A673 (cell line): ENCODE measurements around the gene PRKCSH. TPM values are rescaled to one million over a fixed set of nuclear protein-coding genes. Genes with fewer than 3 reads are reported as not detected.

Experiments
- BruUV-seq: library from RNA; stranded (reverse); fragments of 400-500 nt; replicated peaks from 2 replicates; lab custom pipeline; 2021; lab: Mats Ljungman, UMichigan
- CTCF ChIA-PET: fragments of 300-600 bp; sonication (Branson Sonifier 250); formaldehyde crosslinking; loops from one replicate; lab custom pipeline; 2022; ENCODE audit warnings: antibody characterized with exemption; lab: Charles Lee
- POLR2A ChIA-PET: fragments of 300-600 bp; sonication (Branson Sonifier 250); formaldehyde crosslinking; loops from one replicate; lab custom pipeline; 2022; ENCODE audit warnings: antibody characterized with exemption; ENCODE audit not compliant: low non-redundant PET; lab: Charles Lee
- DNase-seq: peaks from one replicate; pipeline ENCODE4 v3.0.0-alpha.2; 2015; ENCODE audit warnings: low spot score
- H3K27ac ChIP-seq: fragments of 200-600 bp; sonication (generic); 2 replicates; pipeline ENCODE4 v1.5.1; 2016; ENCODE audit warnings: mixed run types, low read depth, mild to moderate bottlenecking, mixed read lengths, antibody characterized with exemption, low read length; ENCODE audit not compliant: poor library complexity, severe bottlenecking
- H3K27me3 ChIP-seq: fragments of 200-600 bp; sonication (generic); replicated peaks from 2 replicates; pipeline ENCODE4 v1.6.1; 2017; ENCODE audit warnings: mixed run types, low read depth, mild to moderate bottlenecking, mixed read lengths, antibody characterized with exemption, low read length; ENCODE audit not compliant: insufficient read depth, poor library complexity
- H3K36me3 ChIP-seq: fragments of 200-600 bp; sonication (generic); 2 replicates; pipeline ENCODE4 v1.6.1; 2016; ENCODE audit warnings: mixed run types, mild to moderate bottlenecking, mixed read lengths, antibody characterized with exemption, low read length; ENCODE audit not compliant: insufficient read depth, poor library complexity, severe bottlenecking
- H3K4me1 ChIP-seq: fragments of 200-600 bp; sonication (generic); 2 replicates; pipeline ENCODE4 v1.6.1; 2017; ENCODE audit warnings: mixed run types, mild to moderate bottlenecking, mixed read lengths, antibody characterized with exemption, low read length; ENCODE audit not compliant: insufficient read depth, poor library complexity, severe bottlenecking
- H3K4me3 ChIP-seq: fragments of 200-600 bp; sonication (generic); 2 replicates; pipeline ENCODE4 v1.5.1; 2016; ENCODE audit warnings: low read depth, mixed run types, mild to moderate bottlenecking, mixed read lengths, low read length; ENCODE audit not compliant: poor library complexity, severe bottlenecking
- H3K9me3 ChIP-seq: fragments of 200-600 bp; sonication (generic); 2 replicates; pipeline ENCODE4 v1.6.1; 2016; ENCODE audit warnings: mixed run types, low read depth, mild to moderate bottlenecking, mixed read lengths, antibody characterized with exemption, low read length; ENCODE audit not compliant: poor library complexity, severe bottlenecking
- EZH2 ChIP-seq: fragments of 200-600 bp; sonication (generic); IDR thresholded peaks from 2 replicates; pipeline ENCODE4 v1.6.1; 2017; ENCODE audit warnings: borderline replicate concordance, low read depth, mild to moderate bottlenecking, mixed read lengths, antibody characterized with exemption, low read length; ENCODE audit not compliant: poor library complexity, severe bottlenecking
- intact Hi-C: fragments of 100-400 bp; cut with micrococcal nuclease; formaldehyde crosslinking; loops from one replicate; pipeline ENCODE4 v1.10.0; 2022; ENCODE audit not compliant: unreplicated experiment
- total RNA-seq: library from RNA; stranded (reverse); gene quantifications from 2 replicates; pipeline ENCODE4 v1.2.3, GENCODE V29; 2021
- TF ChIP-seq, protein P1 (sequence below): fragments of 300-800, 200-600 bp; sonication (generic); conservative IDR thresholded peaks from 2 replicates; pipeline ENCODE4 v1.5.1; 2017; ENCODE audit warnings: low read depth, mild to moderate bottlenecking, antibody characterized with exemption, low read length, moderate library complexity, mixed read lengths

Gene PRKCSH
- total RNA-seq, 1 experiment from 2014 or later: 468 TPM

DNA sequence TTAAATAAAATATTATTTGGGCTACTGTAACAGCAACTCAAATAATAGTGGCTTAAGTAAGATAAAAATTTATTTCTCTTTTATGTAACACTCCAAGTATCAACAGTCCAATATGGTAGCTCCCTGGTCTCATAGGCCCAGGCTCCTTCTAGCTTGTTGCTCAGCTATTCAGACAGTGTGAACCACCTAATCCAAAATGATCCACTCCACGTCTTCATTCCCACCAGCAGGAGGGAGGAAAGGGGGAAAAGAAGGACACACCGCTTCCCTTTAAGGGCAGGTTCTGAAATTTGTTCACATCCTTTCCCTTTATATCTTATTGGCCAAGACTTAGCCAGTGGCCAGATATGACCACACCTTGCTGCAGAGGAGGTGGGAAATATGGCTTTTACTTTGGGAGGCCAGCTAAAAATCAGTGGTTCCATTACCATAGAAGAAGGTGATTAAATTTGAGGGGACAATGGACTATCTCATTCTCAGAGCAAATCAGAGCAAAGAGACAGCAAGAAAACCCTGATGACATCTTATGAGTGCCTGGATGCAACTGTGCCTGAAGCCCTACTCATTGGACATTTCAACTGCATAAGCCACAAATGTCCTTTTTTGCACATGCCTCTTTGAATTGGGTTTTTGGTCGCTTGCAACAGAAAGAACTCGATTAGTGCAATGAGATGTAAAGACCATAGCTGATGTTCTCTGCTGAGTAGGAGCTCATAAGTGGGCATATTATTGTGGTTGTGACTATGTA lies 44.3 kb upstream of the PRKCSH start:
- ChIA-PET POLR2A (no interaction called here), CTCF (no interaction called here)
- no peak overlapping the region for H3K27ac ChIP-seq
- H3K4me1 ChIP-seq: no peaks in the 10 kb centered on the region
- intact Hi-C loops: no loop called here
- H3K4me3 ChIP-seq: no peak overlapping the region
- H3K27me3 ChIP-seq: no peaks in the 10 kb centered on the region
- BruUV-seq: no TSS peak
- DNase-seq: no peak
- TF ChIP-seq EZH2: no peak
- TF ChIP-seq, protein P1, sequence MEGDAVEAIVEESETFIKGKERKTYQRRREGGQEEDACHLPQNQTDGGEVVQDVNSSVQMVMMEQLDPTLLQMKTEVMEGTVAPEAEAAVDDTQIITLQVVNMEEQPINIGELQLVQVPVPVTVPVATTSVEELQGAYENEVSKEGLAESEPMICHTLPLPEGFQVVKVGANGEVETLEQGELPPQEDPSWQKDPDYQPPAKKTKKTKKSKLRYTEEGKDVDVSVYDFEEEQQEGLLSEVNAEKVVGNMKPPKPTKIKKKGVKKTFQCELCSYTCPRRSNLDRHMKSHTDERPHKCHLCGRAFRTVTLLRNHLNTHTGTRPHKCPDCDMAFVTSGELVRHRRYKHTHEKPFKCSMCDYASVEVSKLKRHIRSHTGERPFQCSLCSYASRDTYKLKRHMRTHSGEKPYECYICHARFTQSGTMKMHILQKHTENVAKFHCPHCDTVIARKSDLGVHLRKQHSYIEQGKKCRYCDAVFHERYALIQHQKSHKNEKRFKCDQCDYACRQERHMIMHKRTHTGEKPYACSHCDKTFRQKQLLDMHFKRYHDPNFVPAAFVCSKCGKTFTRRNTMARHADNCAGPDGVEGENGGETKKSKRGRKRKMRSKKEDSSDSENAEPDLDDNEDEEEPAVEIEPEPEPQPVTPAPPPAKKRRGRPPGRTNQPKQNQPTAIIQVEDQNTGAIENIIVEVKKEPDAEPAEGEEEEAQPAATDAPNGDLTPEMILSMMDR: no peak
- H3K36me3 ChIP-seq: no peaks in the 10 kb centered on the region
- no peaks in the 10 kb centered on the region for H3K9me3 ChIP-seq

DNA sequence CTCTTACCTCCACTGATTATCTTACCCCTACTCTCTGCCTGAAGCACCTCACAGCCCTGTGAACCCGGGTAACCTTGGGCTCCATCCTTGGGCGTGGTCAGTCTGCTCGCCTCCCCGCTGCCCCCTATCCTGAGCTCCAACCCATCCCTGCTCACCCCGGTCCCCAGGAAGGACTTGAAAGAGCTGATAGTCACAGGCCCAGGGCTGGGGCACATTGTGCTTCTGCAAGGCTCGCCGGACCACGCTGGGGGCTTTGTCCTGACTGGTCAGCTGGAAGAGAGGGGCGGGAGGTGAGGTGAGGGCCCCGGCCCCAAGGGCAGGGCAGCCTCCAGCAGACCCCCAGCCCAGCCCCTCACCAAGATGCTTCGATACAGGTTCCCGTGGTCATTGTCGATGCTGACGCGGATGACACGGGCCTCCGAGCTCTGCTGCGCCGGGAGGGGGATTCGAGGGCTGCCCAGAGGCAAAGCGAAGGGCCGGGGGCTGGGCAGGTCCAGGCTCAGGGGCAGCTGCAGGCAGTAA lies 38.3 kb upstream of the PRKCSH start:
- TF ChIP-seq, protein P1: no peak
- TF ChIP-seq EZH2: no peak
- Histone ChIP-seq H3K4me3 (no peak overlapping the region), H3K27me3 (no peaks in the 10 kb centered on the region), H3K36me3 (no peaks in the 10 kb centered on the region), H3K4me1 (no peaks in the 10 kb centered on the region), H3K9me3 (no peaks in the 10 kb centered on the region), H3K27ac (no peak overlapping the region)
- CTCF ChIA-PET: no interaction called here
- no TSS peak for BruUV-seq
- no peak for DNase-seq
- intact Hi-C loops: no loop called here
- POLR2A ChIA-PET: no interaction called here

DNA sequence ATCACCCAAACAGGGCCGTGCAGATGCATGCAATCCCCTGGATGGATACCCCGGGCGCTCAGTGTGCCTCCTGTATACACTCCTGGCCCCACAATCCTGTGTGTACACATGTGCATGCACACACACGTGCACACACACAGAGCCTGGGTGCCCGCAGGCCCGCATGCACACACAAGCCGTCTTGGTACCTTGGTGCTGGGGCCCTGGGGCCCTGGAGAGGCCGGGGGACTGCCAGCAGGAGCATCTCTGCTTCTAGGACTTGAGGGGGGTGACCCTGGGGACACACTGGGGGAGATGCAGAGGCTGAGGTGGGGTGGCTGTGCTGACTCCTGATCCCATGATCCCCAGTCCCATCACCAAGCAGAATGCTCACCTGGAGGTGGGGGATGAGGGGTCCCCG lies 35.8 kb upstream of the PRKCSH start:
- POLR2A ChIA-PET: no interaction called here
- H3K27me3 ChIP-seq: no peaks in the 10 kb centered on the region
- no peak for TF ChIP-seq EZH2
- TF ChIP-seq, protein P1: no peak
- intact Hi-C loops: no loop called here
- H3K27ac ChIP-seq: no peak overlapping the region
- H3K4me1 ChIP-seq: no peaks in the 10 kb centered on the region
- no peaks in the 10 kb centered on the region for H3K36me3 ChIP-seq
- BruUV-seq: no TSS peak
- CTCF ChIA-PET: interaction anchor here (0.6 kb wide), 1 partner anchor 1278 kb away, joined by 3 read pairs; no protein-coding TSS in a partner anchor
- H3K9me3 ChIP-seq: no peaks in the 10 kb centered on the region
- H3K4me3 ChIP-seq: no peak overlapping the region
- DNase-seq: no peak
